Subcutaneous abdominal adipose tissue (tissue), 5 donors: ENCODE measurements around the gene AOC1.
"Not testable (repeated sequence)": the region's sequence is repeated elsewhere in the genome, so short reads cannot be mapped to it uniquely, and the experiment has no call there.

Experiments used
- H3K27ac ChIP-seq: one replicate; pipeline ENCODE4 v1.7.0; 2013; ENCODE audit warnings: low read depth, mild to moderate bottlenecking, inconsistent platforms, low read length, moderate library complexity
- H3K27me3 ChIP-seq, 5 donors: one replicate each; pipeline ENCODE4 v1.7.0; 2013; ENCODE audit warnings: low read length in 5 of 5, inconsistent platforms in 1 of 5; ENCODE audit not compliant: control insufficient read depth in 5 of 5, insufficient read depth in 4 of 5
- H3K36me3 ChIP-seq, 5 donors: one replicate each; pipeline ENCODE4 v1.7.0; 2013; ENCODE audit warnings: low read length in 5 of 5; ENCODE audit not compliant: control insufficient read depth in 5 of 5, insufficient read depth in 5 of 5
- H3K4me1 ChIP-seq, 5 donors: one replicate each; pipeline ENCODE4 v1.7.0; 2013; ENCODE audit warnings: low read length in 5 of 5, mild to moderate bottlenecking in 3 of 5, moderate library complexity in 1 of 5; ENCODE audit not compliant: control insufficient read depth in 5 of 5, insufficient read depth in 5 of 5
- H3K4me3 ChIP-seq, 5 donors: one replicate each; pipeline ENCODE4 v1.7.0; 2013; ENCODE audit warnings: low read length in 5 of 5, low read depth in 1 of 5
- H3K9ac ChIP-seq, 5 donors: one replicate each; pipeline ENCODE4 v1.7.0; 2013; ENCODE audit warnings: low read length in 5 of 5, mild to moderate bottlenecking in 4 of 5, moderate library complexity in 3 of 5
- H3K9me3 ChIP-seq, 5 donors: one replicate each; pipeline ENCODE4 v1.7.0; 2013; ENCODE audit warnings: low read length in 5 of 5; ENCODE audit not compliant: control insufficient read depth in 5 of 5
- donor health status: healthy.
- donor health status: healthy.
- donor health status: healthy.
- donor health status: healthy.
- donor health status: healthy.

Gene AOC1, protein sequence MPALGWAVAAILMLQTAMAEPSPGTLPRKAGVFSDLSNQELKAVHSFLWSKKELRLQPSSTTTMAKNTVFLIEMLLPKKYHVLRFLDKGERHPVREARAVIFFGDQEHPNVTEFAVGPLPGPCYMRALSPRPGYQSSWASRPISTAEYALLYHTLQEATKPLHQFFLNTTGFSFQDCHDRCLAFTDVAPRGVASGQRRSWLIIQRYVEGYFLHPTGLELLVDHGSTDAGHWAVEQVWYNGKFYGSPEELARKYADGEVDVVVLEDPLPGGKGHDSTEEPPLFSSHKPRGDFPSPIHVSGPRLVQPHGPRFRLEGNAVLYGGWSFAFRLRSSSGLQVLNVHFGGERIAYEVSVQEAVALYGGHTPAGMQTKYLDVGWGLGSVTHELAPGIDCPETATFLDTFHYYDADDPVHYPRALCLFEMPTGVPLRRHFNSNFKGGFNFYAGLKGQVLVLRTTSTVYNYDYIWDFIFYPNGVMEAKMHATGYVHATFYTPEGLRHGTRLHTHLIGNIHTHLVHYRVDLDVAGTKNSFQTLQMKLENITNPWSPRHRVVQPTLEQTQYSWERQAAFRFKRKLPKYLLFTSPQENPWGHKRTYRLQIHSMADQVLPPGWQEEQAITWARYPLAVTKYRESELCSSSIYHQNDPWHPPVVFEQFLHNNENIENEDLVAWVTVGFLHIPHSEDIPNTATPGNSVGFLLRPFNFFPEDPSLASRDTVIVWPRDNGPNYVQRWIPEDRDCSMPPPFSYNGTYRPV

GRCh38 chr7:150852371-150852905, at the start of gene AOC1:
Gene AOC1, plus strand, starts transcription at chr7:150852517. Its CDS starts 3,954 bp downstream, at chr7:150856471.
- Histone ChIP-seq H3K27ac (no peak within 1 kb of the TSS), H3K27me3 (peaks cover 7 to 20% (median 12%) of the 10 kb centered on the region in 5 donors), H3K4me1 (peaks cover 0 to 3% (median 0%) of the 10 kb centered on the region in 5 donors), H3K9me3 (no peaks in the 10 kb centered on the region), H3K4me3 (no peak within 1 kb of the TSS), H3K9ac (no peak within 1 kb of the TSS), H3K36me3 (no peaks in the 10 kb centered on the region)

- no peak overlapping the region for H3K4me3 ChIP-seq
- no peak overlapping the region for H3K9ac ChIP-seq
- H3K27me3 ChIP-seq, result peaks cover 7 to 32% (median 22%) of the 10 kb centered on the region in 5 donors
- peaks cover 2 to 19% (median 16%) of the 10 kb centered on the region in 5 donors for H3K9me3 ChIP-seq
- peaks cover 0 to 34% (median 20%) of the 10 kb centered on the region in 5 donors for H3K4me1 ChIP-seq
- H3K27ac ChIP-seq, result no peak overlapping the region
- H3K36me3 ChIP-seq, result peaks cover 0 to 31% (median 12%) of the 10 kb centered on the region in 5 donors
These were observed 49.0 kb upstream of the AOC1 start for GRCh38 chr7:150803161-150803860.

DNA sequence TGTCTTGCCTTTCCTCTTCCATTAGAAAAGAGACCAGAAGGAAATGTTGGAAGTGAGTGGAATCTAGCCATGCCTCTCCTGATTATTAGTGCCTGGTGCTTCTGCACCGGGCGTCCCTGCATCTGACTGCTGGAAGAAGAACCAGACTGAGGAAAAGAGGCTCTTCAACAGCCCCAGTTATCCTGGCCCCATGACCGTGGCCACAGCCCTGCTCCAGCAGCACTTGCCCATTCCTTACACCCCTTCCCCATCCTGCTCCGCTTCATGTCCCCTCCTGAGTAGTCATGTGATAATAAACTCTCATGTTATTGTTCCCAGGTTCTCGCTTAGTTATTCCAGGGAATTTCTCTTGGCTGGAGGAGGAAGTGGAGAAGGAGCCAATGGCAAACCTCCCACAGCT, 47.5 kb upstream of the AOC1 start:
- Histone ChIP-seq H3K9me3 (peaks cover 2 to 19% (median 16%) of the 10 kb centered on the region in 5 donors), H3K4me1 (peaks cover 0 to 29% (median 18%) of the 10 kb centered on the region in 5 donors), H3K27me3 (peaks cover 7 to 28% (median 16%) of the 10 kb centered on the region in 5 donors), H3K4me3 (no peak overlapping the region), H3K36me3 (peaks cover 0 to 31% (median 12%) of the 10 kb centered on the region in 5 donors), H3K9ac (no peak overlapping the region), H3K27ac (no peak overlapping the region)

- H3K27me3 ChIP-seq, result peaks cover 0 to 20% (median 12%) of the 10 kb centered on the region in 5 donors
- no peak overlapping the region for H3K27ac ChIP-seq
- H3K9me3 ChIP-seq, result peaks cover 2 to 19% (median 16%) of the 10 kb centered on the region in 5 donors
- no peak overlapping the region for H3K9ac ChIP-seq
- no peak overlapping the region for H3K4me3 ChIP-seq
- peaks cover 0 to 31% (median 12%) of the 10 kb centered on the region in 5 donors for H3K36me3 ChIP-seq
- peaks cover 0 to 19% (median 9%) of the 10 kb centered on the region in 5 donors for H3K4me1 ChIP-seq
These were observed 46.5 kb upstream of the AOC1 start for GRCh38 chr7:150805864-150806263.

- peaks cover 0 to 14% (median 7%) of the 10 kb centered on the region in 5 donors for H3K27me3 ChIP-seq
- H3K36me3 ChIP-seq, result peaks cover 0 to 31% (median 12%) of the 10 kb centered on the region in 5 donors
- H3K4me1 ChIP-seq, result peaks cover 0 to 14% (median 4%) of the 10 kb centered on the region in 5 donors
- no peak overlapping the region for H3K4me3 ChIP-seq
- peaks cover 2 to 19% (median 16%) of the 10 kb centered on the region in 5 donors for H3K9me3 ChIP-seq
- no peak overlapping the region for H3K9ac ChIP-seq
- H3K27ac ChIP-seq, result no peak overlapping the region
These were observed 45.9 kb upstream of the AOC1 start for GRCh38 chr7:150806454-150806853.

- H3K4me1 ChIP-seq, result peaks cover 0 to 10% (median 2%) of the 10 kb centered on the region in 5 donors
- H3K36me3 ChIP-seq, result peaks cover 0 to 31% (median 12%) of the 10 kb centered on the region in 5 donors
- H3K27me3 ChIP-seq, result peaks cover 0 to 10% (median 6%) of the 10 kb centered on the region in 5 donors
- peaks cover 2 to 19% (median 16%) of the 10 kb centered on the region in 5 donors for H3K9me3 ChIP-seq
- no peak overlapping the region for H3K4me3 ChIP-seq
- no peak overlapping the region for H3K27ac ChIP-seq
- H3K9ac ChIP-seq, result no peak overlapping the region
These were observed 45.5 kb upstream of the AOC1 start for GRCh38 chr7:150806863-150807262.

DNA sequence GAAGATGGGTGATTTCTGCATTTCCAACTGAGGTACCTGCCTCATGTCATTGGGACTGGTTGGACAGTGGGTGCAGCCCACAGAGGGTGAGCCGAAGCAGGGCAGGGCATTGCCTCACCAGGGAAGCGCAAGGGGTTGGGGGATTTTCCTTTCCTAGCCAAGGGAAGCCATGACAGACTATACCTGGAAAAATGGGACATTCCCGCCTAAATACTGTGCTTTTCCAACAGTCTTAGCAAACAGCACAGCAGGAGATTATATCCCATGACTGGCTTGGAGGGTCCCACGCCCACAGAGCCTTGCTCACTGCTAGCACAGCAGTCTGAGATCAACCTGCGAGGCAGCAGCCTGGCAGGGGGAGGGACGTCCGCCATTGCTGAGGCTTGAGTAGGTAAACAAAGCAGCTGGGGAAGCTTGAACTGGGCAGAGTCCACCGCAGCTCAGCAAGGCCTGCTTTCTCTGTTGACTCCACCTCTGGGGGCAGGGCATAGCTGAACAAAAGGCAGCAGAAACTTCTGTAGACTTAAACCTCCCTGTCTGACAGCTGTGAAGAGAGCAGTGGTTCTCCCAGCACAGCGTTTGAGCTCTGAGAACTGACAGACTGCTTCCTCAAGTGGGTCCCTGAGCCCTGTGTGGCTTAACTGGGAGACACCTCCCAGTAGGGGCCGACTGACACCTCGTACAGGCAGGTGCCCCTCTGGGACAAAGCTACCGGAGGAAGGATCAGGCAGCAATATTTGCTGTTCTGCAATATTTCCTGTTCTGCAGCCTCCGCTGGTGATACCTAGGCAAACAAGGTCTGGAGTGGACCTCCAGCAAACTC, 44.5 kb upstream of the AOC1 start:
- H3K4me3 ChIP-seq, H3K27me3 ChIP-seq, H3K4me1 ChIP-seq, H3K27ac ChIP-seq, H3K9ac ChIP-seq: not testable (repeated sequence)
- H3K9me3 ChIP-seq, result peaks cover 2 to 19% (median 16%) of the 10 kb centered on the region in 5 donors
- H3K36me3 ChIP-seq, result peaks cover 0 to 23% (median 12%) of the 10 kb centered on the region in 5 donors

DNA sequence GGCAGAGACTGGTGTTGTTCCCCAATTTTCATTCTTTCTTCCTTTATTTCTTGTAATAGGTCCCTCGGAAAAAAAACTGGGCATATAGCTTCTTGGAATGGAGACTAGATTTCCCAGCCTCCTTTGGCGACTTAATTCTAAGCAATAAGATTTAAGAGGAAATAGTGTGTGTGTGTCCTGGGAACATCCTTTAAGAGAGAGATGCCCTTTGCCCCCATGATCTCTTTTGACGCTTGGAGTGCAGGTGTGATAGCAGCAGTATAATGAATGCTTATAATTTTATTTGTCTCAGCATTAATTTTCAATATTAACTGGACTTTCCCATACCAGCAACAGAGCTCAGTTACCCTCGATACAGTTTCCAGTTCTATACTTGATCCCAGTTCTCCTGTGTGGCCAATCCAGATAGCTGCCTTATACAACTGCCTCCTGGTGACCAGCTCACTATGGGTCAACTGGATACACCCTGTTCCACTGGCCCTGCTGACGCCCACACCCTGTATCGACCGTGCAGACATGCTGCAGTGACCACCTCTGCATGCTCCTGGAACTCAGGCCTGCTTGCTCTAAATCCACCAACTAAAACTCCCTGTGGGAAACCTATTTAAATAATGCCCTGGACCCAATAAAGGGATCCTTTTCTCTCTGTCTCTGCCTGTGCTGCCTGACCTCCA, 37.9 kb upstream of the AOC1 start:
- H3K9me3 ChIP-seq, result peaks cover 0 to 21% (median 13%) of the 10 kb centered on the region in 5 donors
- H3K36me3 ChIP-seq, result no peaks in the 10 kb centered on the region
- H3K27ac ChIP-seq, result no peak overlapping the region
- no peak overlapping the region for H3K4me3 ChIP-seq
- no peak overlapping the region for H3K9ac ChIP-seq
- no peaks in the 10 kb centered on the region for H3K27me3 ChIP-seq
- no peaks in the 10 kb centered on the region for H3K4me1 ChIP-seq
